HG03378 (cell line): ENCODE data around the gene LAMA1.

Experiments
- ATAC-seq: cut with Tn5 transposase; IDR thresholded peaks from one replicate; pipeline ENCODE4 v1.9.1; 2021; ENCODE audit warnings: mild to moderate bottlenecking, moderate library complexity; ENCODE audit not compliant: unreplicated experiment

Gene LAMA1

DNA sequence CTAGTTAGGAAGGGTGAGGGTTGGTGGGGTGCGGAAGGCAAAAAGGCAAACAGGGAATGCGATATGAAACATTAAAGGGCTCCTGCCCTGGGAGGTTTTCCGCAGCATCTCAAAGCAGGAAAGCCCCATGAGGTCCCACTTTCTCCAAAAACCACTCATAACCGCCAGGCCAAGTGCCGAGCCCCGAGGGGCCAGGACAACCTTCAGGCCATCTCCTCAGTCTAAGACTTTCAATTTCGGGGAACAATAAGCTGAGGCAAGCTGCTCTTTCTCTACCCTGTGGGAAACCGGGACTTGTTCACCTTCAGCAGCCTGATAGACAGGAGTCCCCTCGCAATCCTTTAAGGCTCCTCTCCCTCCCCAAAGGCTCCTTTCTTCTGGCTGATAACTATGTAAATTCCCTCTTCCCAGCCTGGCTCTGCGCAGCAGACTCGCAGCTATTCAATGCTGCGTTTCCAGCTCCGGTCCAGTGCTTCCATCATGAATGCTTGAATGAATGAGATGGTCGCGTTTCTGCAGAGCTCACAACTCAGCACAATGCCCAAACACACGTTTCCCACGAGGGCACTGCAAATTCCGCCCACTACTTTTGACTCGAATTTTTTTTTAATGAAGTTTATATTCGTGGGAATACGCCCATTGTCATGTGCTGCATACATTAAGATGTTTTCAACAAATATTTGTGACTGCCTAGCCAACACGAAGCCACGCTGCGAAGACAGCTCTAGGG lies 1.4 kb downstream of the LAMA1 start:
- ATAC-seq = no peak

DNA sequence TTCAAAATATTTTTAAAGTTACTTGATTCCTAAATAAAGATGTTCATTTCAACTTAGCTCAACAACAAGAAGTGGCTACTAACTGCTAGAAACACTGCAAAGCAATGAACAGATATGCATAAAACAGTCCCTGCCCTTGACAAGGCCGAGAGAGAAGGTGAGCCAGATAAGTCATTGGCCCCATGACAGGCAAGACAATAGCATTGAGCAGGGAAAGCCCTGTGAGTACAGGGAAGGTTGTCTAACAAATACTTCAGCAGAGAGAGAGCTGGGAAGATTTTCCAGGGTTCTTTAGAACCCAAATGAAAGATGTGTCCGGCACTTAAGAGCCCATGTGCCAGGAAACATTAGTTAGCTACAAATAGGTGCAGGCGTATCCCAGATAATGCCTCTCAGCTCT lies 4.7 kb downstream of the LAMA1 start:
- ATAC-seq = no peak

DNA sequence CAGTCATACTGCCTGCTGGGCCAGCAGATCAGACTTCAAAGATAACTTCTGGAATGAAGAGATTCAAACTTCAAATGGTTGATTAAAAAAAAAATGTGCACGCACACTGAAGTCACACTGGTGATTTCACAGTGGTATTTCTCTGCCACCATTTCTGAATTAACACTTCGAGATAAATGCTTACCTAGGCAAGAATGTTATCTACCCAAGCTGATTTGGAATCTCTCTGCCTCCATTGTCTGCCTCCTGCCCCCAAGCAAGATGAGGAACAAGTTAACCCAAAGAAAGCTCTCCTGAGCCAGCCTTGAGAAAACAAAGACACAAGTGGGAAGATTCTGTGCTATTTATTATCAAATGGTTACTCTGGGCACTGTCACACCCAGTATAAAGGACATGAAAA lies 6.5 kb downstream of the LAMA1 start:
- no peak for ATAC-seq

DNA sequence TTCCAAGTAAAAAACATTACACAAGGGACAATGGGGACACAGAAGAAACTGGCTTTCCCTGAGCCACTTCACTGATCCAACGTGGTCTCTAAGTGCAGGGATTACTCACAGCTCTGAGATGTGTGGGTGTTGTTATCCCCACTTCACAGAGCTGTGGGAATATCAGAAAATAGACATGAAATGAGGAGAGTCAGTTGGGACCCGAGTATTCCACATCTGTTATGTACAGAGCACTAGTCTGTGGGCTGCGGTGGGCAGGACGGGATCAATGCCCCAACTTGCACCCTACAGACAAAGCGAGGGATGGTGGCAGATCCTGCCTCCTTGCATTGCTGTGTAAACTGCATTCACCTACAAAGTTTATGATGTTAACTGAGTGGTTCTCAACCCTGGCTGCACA lies 11.7 kb downstream of the LAMA1 start:
- ATAC-seq = no peak

DNA sequence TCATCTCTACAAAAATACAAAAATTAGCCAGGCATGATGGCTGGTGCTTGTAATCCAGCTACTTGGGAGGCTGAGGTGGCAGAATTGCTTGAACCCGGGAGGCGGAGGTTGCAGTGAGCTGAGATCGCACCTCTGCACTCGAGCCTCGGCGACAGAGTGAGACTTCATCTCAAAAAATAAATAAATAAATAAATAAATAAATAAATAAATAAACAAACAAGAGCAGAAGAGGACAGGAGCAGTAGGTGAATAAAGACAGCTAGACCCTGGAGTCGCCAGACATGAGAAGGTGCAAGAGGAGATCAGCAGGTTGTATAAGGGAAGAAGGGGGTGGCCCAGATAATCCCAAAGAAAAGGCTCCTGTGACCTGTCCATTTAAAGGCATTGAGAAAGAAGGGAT lies 12.3 kb downstream of the LAMA1 start:
- no peak for ATAC-seq

DNA sequence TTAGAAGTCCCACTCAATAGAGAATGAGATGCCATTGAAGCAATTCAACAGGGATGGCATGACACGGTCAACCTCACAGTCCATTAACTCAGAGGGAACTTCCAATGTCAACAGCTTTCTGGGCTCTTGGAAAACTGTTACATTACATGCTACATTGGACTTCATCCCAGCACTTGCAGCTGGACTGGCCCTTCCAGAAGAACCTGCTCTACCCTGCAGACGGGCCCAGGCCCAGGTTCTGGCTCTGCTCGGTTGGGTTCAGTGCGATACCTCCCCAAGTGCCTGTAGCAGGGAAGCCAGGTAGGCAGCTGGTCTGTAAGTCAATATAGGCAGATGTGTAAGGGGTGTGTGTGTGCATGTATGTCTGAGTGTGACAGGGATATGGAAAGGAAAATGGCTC lies 12.9 kb downstream of the LAMA1 start:
- no peak for ATAC-seq

DNA sequence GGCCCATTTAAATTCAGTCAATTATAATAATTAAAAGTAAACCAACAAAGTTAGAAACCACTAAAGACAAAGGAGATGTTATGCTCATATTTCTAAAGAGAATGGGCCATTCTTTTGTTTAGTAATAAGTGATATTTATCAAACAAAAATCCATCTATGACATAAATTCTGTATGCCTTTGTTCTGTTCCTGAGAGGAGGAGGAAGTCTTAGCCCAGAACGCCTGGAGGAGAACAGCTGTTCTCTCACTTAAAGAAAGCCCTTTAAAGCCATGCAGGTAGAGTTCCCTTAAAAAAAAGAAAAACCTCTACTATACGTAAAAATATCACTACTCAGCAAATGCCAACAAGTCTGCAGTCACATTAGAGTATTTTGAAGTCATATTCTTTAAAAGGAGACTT lies 15.5 kb downstream of the LAMA1 start:
- ATAC-seq = no peak

DNA sequence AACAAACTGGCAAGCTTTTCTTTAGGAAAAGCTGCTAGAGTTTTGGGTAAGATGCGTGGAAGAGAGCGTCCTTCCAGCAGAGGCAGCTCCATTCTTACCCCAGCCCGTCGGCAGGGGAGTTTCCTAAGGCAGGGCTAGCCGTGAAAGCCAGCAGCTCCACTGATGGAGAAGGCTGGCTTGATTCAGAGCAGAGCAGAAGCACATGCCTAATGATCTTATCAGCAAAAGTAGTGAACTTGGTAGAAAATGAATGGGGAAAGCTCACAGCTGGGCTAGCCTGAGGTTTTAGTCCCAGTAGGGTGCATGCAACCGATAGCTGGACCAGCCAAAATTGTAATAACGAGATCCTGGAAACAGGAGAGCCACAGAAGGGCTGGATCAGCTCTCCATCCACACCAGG lies 20.8 kb downstream of the LAMA1 start:
- ATAC-seq = no peak

DNA sequence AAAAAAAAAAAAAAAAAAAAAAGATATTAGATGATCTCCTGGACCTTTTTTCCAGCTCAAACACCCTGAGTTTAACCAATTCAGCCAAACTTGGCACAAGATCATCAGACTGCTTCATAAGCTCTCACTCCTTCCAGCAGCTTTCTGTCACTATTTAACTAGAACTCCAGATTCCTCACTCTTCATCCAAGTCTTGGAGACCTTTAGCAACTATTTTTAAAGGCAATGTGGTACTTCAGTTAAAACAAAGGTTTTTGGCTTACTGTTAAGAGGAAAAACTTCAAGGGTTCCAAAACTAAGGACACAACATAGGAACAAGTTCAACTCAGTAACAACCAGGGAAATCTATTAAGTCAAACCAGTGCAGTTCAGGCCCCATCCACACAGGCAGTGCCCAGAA lies 23.2 kb downstream of the LAMA1 start:
- ATAC-seq = no peak

DNA sequence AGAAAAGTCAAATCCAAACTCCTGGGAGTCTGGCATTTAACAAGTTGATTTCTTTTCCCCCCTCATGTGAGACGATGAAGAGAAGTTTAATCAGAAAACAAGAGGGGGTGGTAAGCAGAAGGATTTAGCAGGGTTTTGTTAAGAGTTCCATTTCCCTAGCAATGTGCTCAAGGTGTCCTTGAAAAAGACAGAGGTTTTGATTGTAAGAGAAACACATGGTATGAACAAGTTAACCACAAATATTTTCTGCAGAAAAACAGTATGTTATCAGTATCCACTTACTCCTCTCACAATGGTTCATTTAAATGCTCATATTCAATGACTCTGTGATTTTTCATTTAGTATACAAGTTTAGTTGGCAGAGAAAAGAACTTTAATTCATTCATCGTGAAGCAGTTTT lies 26.8 kb downstream of the LAMA1 start:
- no peak for ATAC-seq

DNA sequence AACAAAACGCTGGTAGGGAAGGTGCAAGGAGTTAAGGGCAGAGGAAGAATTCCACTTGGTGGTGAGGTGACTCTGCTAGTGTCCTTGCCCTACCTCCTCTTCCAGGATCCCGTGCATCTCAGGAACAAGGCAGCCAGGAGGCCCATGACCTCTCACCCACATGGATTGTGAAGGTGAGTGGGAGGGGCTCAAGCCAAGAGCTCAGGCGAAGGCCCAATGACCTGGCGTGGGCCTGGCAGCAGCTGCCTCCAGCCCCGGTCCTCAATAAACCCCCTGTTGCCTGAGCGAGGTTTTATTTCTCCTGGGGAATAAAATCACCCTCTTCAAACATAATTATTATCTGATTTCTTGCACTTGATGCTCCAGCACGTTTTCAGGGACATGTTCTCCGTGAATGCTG lies 28.2 kb downstream of the LAMA1 start:
- no peak for ATAC-seq

DNA sequence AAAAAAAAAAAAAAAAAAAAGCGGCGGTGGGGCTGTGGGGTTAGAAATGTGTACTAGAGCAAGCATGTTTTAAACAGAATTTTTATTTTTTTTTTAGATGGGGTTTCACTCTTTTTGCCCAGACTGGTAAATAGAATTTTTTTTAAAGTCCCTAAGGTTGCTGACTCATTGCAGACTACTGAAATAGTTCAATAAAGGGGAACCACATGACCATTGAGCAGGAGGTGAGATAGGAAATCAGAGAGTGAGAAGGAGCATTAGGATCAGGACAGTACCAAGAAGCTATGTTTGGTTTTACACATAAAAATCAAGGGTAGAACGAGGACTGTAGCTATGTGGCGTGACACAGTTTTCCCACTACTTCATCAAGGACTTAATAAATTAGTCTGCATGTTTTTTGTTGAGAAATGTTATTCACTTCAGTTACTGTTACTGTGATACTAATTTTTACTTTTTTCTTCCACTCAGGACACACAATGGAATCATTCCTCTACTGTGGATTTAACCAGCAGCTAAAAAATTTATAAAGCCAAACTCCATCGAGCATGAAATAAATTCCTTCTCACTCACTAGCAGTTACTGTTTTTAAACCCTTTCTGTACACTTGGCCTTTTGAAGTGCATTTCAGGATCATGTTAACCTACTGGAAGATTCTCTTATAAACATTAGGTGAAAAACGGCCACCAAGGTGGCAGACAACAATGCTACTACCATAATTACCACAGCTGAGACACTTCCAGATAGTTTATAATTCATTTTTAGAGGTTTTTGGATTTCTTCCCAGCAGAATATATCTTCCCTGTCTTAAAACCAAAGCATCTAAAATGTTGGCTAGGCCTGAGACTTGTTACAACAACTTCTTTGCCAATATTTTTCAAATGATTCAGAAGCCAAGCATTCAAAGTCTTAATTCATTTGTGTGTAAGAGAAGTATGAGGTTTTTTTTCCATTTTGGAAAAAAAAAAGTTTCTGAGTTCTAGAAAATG lies 33.2 kb downstream of the LAMA1 start:
- ATAC-seq = no peak

DNA sequence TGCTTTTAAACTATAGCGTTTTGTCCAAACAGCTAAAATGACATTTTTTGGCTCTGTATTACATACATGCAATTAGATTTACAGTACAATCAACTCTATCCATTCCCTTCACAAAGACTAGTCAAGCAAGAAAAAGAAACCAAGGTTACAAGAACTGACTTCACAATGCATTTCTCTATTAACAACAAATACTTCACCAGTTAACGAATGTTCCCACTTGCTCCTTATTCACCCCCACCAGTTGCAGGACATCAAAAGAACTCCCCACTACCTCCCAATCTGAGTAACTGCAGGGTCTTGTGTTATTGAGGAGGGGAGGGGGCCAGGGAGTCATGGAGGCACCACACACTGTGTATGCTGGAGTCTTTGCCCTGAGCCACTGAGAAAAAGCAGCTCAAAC lies 34.9 kb downstream of the LAMA1 start:
- no peak for ATAC-seq

DNA sequence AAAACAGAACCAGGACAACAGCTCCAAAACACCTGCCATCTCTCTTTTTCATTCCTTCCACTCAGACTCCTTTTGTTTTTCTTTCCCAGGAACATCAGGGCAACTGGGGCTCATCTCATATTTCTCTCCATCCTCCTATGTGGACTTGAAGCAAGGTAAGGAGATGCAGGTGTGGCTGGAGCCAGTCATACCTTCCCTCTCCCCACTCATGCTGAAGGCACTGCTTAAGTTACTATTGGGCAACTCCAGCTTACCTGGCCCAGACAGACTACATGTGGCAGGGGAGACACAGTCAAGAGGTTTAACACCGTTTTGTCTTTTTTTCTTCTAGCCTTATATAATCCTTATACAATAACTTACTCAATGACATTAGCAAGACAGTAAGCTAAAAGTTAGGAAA lies 38.4 kb downstream of the LAMA1 start:
- ATAC-seq = no peak

DNA sequence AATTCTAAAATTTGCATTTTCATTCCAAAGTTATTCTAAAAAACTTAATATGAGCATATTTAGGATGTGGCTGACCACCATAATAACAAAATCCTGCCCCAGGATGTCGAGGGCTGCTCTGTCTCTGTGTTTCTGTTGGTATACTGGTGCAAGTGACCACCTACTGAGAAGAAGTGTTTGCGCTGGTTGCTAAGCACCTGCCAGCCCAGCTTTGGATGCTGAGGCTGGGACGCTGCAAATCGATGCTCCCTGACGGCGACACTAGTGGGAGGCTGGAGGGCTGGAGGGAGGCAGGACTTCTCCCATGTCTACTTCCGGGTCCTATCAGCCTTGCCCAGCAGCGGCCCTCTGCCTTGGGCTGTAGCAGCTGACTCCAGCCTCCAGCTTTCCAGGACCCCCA lies 45.0 kb downstream of the LAMA1 start:
- ATAC-seq = no peak

DNA sequence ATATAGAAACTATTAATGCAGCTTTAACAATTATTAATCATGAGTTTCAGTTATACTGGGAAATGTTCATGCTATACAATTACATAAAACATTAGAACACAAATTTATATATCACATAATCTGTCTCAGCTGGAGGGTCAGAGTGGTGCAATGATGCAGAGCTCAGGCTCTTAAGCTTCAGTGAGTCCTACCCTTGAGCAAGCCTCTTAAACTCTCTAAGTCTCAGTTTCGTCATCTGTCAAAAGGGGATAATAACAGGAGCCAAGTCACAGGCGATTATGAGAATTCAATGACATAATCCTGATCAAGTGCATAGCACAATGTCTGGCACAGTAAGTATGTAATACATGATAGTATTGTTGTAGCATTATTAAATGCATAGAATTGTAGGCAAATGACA lies 46.0 kb downstream of the LAMA1 start:
- no peak for ATAC-seq

DNA sequence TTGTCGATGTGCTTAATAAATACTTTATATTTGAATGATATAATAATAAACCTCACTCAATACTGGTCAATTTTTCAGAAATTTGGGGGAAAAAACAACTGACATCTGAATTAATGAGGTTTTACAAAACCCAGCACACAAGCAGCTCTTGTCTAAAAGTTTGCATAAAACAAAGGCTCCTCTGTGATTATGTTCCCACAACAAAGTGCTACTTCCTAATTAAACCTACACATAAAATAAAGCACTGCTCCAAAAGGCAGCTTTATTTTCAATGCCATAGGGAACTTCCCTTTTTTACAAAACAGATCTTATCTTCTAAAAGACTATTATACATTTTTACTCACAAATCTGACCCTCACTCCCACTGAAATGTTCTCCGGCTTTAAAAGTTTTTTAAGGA lies 47.1 kb downstream of the LAMA1 start:
- ATAC-seq = no peak

DNA sequence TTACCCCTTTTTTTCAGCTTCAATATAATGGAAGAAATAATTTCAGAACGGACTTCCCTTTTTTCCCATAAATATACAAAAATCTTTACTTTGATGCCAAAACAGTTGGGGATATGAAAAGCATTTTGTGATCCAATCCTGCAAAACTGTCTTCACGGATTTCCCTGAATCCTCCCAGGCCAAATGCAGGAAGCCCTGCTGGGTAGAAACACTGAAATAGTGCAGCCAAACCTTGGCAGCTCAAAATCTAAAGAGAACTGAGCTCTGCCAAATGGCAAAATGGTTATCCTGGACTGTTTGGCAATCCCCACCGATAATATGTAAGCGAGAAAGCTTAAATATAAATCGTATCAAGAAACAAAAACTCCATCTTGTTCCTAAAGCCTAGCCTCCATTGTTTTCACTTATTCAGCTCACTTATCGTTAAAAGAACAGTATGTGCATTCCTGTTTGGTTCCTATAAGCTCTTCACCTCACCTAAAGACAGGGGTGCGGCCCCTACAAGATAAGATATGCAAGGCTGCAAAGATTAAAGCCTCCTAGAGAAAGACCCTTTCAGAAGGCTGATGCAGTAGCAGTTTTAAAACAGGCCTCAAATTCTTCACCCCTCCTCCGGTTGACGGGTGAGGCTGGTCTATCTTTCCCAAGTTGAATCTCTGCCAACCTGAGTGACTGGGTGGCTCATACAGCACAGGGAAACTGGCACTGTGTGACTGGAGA lies 48.6 kb downstream of the LAMA1 start:
- ATAC-seq = no peak

DNA sequence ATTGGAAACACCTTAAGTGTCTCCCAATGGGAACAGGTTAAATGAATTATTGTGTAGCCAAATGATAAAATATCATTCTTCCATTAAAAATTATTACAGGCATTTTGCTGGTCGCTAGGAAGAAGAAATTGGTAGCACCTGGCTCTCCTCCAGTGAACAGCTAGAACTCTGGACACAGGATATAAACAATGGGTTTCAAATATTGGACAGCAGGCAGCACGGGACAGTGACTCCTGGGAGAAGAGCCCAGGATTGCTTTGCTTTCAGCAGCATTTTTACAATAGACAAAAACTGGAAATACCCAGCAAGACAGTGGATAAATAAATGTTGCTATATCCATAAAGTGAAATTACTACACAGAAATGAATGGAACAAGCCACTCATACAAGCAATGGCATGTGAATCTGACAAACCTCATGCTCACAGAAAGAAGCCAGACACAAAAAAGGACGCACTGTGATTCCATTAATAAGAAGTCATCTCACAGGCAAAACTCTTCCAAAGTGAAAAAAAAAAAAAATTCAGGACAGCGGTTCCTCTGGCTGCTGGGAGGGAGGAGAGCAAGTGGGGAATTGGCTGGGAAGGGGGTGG lies 50.5 kb downstream of the LAMA1 start:
- no peak for ATAC-seq

DNA sequence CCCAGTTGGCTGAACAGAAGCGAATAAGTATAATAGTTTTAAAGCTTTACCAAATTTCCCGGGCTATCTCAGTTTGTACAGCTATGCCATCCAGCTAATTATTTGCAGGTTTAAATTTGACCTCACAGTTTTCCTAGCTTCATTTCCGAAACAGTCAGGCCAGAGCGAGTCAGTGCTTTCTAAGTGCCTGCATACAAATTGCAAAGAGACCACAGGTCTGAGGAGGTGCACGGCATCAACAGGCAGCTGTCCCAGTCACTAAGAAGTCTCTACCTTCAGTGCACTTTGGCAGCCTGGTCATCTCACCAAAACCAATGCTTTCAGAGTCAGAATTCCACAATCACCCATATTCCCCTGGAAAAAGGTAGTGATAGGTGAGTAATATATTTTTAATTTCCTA lies 51.9 kb downstream of the LAMA1 start:
- ATAC-seq = no peak

DNA sequence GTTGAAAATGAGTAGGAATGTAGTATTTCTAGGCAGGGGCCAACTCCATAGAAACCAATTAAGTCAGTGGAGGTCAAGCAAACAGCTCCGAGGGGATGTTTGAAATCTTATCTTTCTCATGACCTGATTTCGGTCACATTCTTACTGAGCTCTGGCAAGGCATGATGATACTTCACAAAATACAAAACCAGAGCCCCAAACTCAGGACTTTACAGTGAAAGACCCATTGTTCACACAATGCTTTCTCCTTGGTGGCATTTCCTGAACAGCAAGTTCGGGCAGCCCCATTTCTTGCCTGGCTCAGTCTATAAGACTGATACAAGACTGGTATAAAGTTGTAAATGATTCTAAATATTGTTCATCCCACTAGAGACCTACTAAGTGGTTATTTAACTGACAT lies 53.3 kb downstream of the LAMA1 start:
- no peak for ATAC-seq
